ENCODE data around the gene OVCH2. TPM values are rescaled to one million over a fixed set of nuclear protein-coding genes. Genes with fewer than 3 reads are reported as not detected.

The OVCH2 gene
- polyA plus RNA-seq, 1 donor from 2014 or later: not detected

- no peak for TF ChIP-seq MXI1 (conservative IDR thresholded peaks at IDR 0.05; ENCODE audit: poor library complexity, severe bottlenecking)
- TF ChIP-seq EZH2 (IDR thresholded peaks at IDR 0.05; ENCODE audit: borderline replicate concordance, insufficient read depth, low read length, poor library complexity, severe bottlenecking): no peak
- no peak for TF ChIP-seq EP300 (conservative IDR thresholded peaks at IDR 0.05; ENCODE audit: poor library complexity, severe bottlenecking)
- TF ChIP-seq, protein P1, sequence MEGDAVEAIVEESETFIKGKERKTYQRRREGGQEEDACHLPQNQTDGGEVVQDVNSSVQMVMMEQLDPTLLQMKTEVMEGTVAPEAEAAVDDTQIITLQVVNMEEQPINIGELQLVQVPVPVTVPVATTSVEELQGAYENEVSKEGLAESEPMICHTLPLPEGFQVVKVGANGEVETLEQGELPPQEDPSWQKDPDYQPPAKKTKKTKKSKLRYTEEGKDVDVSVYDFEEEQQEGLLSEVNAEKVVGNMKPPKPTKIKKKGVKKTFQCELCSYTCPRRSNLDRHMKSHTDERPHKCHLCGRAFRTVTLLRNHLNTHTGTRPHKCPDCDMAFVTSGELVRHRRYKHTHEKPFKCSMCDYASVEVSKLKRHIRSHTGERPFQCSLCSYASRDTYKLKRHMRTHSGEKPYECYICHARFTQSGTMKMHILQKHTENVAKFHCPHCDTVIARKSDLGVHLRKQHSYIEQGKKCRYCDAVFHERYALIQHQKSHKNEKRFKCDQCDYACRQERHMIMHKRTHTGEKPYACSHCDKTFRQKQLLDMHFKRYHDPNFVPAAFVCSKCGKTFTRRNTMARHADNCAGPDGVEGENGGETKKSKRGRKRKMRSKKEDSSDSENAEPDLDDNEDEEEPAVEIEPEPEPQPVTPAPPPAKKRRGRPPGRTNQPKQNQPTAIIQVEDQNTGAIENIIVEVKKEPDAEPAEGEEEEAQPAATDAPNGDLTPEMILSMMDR (IDR thresholded peaks at IDR 0.05; ENCODE audit: poor library complexity, severe bottlenecking): no peak
- no peak for TF ChIP-seq SMC3 (conservative IDR thresholded peaks at IDR 0.05; ENCODE audit: poor library complexity)
- TF ChIP-seq REST (IDR thresholded peaks at IDR 0.05; ENCODE audit: borderline replicate concordance): no peak
- TF ChIP-seq RAD21 (conservative IDR thresholded peaks at IDR 0.05): no peak
- no peak for TF ChIP-seq POLR2AphosphoS5 (IDR thresholded peaks at IDR 0.05)
- TF ChIP-seq TAF1 (IDR thresholded peaks at IDR 0.05; ENCODE audit: low read depth): no peak
- no peak overlapping the region for H3K27ac ChIP-seq (ENCODE audit: low read length)
- no peaks in the 10 kb centered on the region for H3F3A ChIP-seq (ENCODE audit: insufficient read depth, low read length, poor library complexity, severe bottlenecking)
- H3K36me3 ChIP-seq (ENCODE audit: insufficient read depth, low read length): no peaks in the 10 kb centered on the region
- H3K9ac ChIP-seq (ENCODE audit: low read length): no peak overlapping the region
- no peaks in the 10 kb centered on the region for H3K27me3 ChIP-seq (ENCODE audit: insufficient read depth, low read depth, low read length)
- no peaks in the 10 kb centered on the region for H4K20me1 ChIP-seq (ENCODE audit: insufficient read depth)
- H3K4me3 ChIP-seq (ENCODE audit: low read length): no peak overlapping the region
- H3K79me2 ChIP-seq (replicated peaks; ENCODE audit: insufficient read depth, low read length): no peaks in the 10 kb centered on the region
- H3K9me3 ChIP-seq (ENCODE audit: low read length): no peaks in the 10 kb centered on the region
- H2AFZ ChIP-seq (ENCODE audit: low read depth, low read length): no peak overlapping the region
- H3K9me2 ChIP-seq (ENCODE audit: insufficient read depth, low read length): no peaks in the 10 kb centered on the region
- H3K4me2 ChIP-seq (ENCODE audit: low read length): no peak overlapping the region
Measured at GRCh38 chr11:7648264-7648663, 58.0 kb downstream of the OVCH2 start.

GRCh38 chr11:7646866-7647265 lies 59.4 kb downstream of the OVCH2 start:
- Histone ChIP-seq H3K27me3 (ENCODE audit: insufficient read depth, low read depth, low read length) (no peaks in the 10 kb centered on the region), H3K4me3 (ENCODE audit: low read length) (no peak overlapping the region), H3K36me3 (ENCODE audit: insufficient read depth, low read length) (no peaks in the 10 kb centered on the region), H4K20me1 (ENCODE audit: insufficient read depth) (no peaks in the 10 kb centered on the region), H3F3A (ENCODE audit: insufficient read depth, low read length, poor library complexity, severe bottlenecking) (no peaks in the 10 kb centered on the region), H2AFZ (ENCODE audit: low read depth, low read length) (no peak overlapping the region), H3K4me2 (ENCODE audit: low read length) (no peak overlapping the region), H3K9me3 (ENCODE audit: low read length) (no peaks in the 10 kb centered on the region), H3K9me2 (ENCODE audit: insufficient read depth, low read length) (no peaks in the 10 kb centered on the region), H3K27ac (ENCODE audit: low read length) (no peak overlapping the region), H3K79me2 (replicated peaks; ENCODE audit: insufficient read depth, low read length) (no peaks in the 10 kb centered on the region), H3K9ac (ENCODE audit: low read length) (no peak overlapping the region)
- TF ChIP-seq SMC3 (conservative IDR thresholded peaks at IDR 0.05; ENCODE audit: poor library complexity) (no peak), RAD21 (conservative IDR thresholded peaks at IDR 0.05) (no peak)

DNA sequence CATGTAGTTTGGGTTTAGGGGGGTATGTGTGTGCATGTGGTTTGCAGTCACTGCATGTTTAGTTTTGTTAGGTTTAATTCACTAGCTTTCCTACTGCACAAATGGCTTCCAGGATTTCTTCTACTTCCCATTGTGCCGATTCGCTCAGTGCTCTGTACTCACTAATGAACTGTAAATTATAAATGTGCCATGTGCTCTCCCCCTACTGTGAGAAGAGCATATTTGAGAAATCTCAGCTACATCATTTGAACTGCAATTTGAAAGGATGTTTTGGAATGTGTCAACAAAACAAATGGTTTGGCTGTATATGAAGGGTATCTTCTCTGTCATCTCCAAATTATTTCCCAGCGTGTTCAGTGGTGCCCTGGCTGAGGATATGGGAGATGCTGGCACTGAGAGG lies 61.1 kb downstream of the OVCH2 start:
- H3K27ac ChIP-seq (ENCODE audit: low read length): no peak overlapping the region
- TF ChIP-seq, protein P1 (IDR thresholded peaks at IDR 0.05; ENCODE audit: poor library complexity, severe bottlenecking): no peak
- TF ChIP-seq REST (IDR thresholded peaks at IDR 0.05; ENCODE audit: borderline replicate concordance): no peak
- no peak for TF ChIP-seq POLR2AphosphoS5 (IDR thresholded peaks at IDR 0.05)
- no peak for TF ChIP-seq EZH2 (IDR thresholded peaks at IDR 0.05; ENCODE audit: borderline replicate concordance, insufficient read depth, low read length, poor library complexity, severe bottlenecking)
- TF ChIP-seq TAF1 (IDR thresholded peaks at IDR 0.05; ENCODE audit: low read depth): no peak
- TF ChIP-seq EP300 (conservative IDR thresholded peaks at IDR 0.05; ENCODE audit: poor library complexity, severe bottlenecking): no peak
- no peak for TF ChIP-seq RAD21 (conservative IDR thresholded peaks at IDR 0.05)
- TF ChIP-seq SMC3 (conservative IDR thresholded peaks at IDR 0.05; ENCODE audit: poor library complexity): no peak
- TF ChIP-seq MXI1 (conservative IDR thresholded peaks at IDR 0.05; ENCODE audit: poor library complexity, severe bottlenecking): no peak
- no peaks in the 10 kb centered on the region for H3K9me2 ChIP-seq (ENCODE audit: insufficient read depth, low read length)
- H3K79me2 ChIP-seq (replicated peaks; ENCODE audit: insufficient read depth, low read length): no peaks in the 10 kb centered on the region
- H3K4me3 ChIP-seq (ENCODE audit: low read length): no peak overlapping the region
- H3K4me2 ChIP-seq (ENCODE audit: low read length): no peak overlapping the region
- H4K20me1 ChIP-seq (ENCODE audit: insufficient read depth): no peaks in the 10 kb centered on the region
- no peaks in the 10 kb centered on the region for H3F3A ChIP-seq (ENCODE audit: insufficient read depth, low read length, poor library complexity, severe bottlenecking)
- no peak overlapping the region for H2AFZ ChIP-seq (ENCODE audit: low read depth, low read length)
- H3K9ac ChIP-seq (ENCODE audit: low read length): no peak overlapping the region
- H3K36me3 ChIP-seq (ENCODE audit: insufficient read depth, low read length): no peaks in the 10 kb centered on the region
- H3K27me3 ChIP-seq (ENCODE audit: insufficient read depth, low read depth, low read length): no peaks in the 10 kb centered on the region
- no peaks in the 10 kb centered on the region for H3K9me3 ChIP-seq (ENCODE audit: low read length)
